ENCODE results near the gene ASPDH.
A peak's percentile ranks its signal among the peaks of the same experiment; 100 is the strongest.

- TF ChIP-seq TAF1 (IDR thresholded peaks at IDR 0.05; ENCODE audit: low read depth, low read length): no peak
- no peak for TF ChIP-seq POLR2A (IDR thresholded peaks at IDR 0.05; ENCODE audit: low read depth, low read length)
- TF ChIP-seq POLR2AphosphoS5 (IDR thresholded peaks at IDR 0.05; ENCODE audit: low read depth, low read length): no peak
- TF ChIP-seq SPI1 (IDR thresholded peaks at IDR 0.05; ENCODE audit: low read depth, low read length): no peak
- no peak for TF ChIP-seq PAX5 (IDR thresholded peaks at IDR 0.05; ENCODE audit: insufficient read depth, low read length, severe bottlenecking)
- TF ChIP-seq POU2F2 (IDR thresholded peaks at IDR 0.05; ENCODE audit: low read depth, low read length): peak; percentile 30; the same call in 1 of the 2 replicates
Measured at GRCh38 chr19:50537769-50538230, 24.1 kb upstream of the ASPDH start.

All from GM12891 (cell line).